ENCODE data around the gene THRB. TPM values are rescaled to one million over a fixed set of nuclear protein-coding genes. Genes with fewer than 3 reads are reported as not detected.
"Not testable (repeated sequence)": the region's sequence is repeated elsewhere in the genome, so short reads cannot be mapped to it uniquely, and the experiment has no call there.

THRB gene
- total and polyA plus RNA-seq, 11 donors = 4.8 to 28.5 (median 21.0) TPM

DNA sequence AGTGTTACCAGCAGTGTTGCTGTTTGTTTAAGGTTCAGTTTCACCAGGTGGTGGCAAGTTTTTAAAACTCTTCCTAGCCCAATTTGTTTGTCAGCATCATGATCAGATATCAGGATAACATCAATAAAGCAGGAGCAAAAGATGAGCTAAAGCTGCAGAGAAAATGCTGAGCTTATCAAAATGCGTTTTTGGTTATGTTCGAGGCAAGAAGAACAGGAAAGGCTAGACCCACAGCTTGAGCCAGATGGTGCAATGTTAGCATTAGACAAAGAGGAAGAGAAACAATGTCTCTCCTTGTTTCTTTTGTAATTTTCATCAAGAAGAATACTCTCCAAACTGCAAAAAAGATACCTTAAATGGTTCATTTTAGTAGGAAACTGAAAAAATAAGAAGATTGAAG, 66.2 kb downstream of the THRB start:
- intact Hi-C loops (cut with DNase I) = no loop called here
- DNase-seq = no peak
- no peak for TF ChIP-seq POLR2A (IDR thresholded peaks at IDR 0.05)
- TF ChIP-seq, protein P1, sequence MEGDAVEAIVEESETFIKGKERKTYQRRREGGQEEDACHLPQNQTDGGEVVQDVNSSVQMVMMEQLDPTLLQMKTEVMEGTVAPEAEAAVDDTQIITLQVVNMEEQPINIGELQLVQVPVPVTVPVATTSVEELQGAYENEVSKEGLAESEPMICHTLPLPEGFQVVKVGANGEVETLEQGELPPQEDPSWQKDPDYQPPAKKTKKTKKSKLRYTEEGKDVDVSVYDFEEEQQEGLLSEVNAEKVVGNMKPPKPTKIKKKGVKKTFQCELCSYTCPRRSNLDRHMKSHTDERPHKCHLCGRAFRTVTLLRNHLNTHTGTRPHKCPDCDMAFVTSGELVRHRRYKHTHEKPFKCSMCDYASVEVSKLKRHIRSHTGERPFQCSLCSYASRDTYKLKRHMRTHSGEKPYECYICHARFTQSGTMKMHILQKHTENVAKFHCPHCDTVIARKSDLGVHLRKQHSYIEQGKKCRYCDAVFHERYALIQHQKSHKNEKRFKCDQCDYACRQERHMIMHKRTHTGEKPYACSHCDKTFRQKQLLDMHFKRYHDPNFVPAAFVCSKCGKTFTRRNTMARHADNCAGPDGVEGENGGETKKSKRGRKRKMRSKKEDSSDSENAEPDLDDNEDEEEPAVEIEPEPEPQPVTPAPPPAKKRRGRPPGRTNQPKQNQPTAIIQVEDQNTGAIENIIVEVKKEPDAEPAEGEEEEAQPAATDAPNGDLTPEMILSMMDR (IDR thresholded peaks at IDR 0.05) = no peak
- H3K27me3 ChIP-seq = no peaks in the 10 kb centered on the region
- H3K4me3 ChIP-seq = no peak overlapping the region
- peaks cover 0 to 15% (median 0%) of the 10 kb centered on the region in 12 donors for H3K9me3 ChIP-seq
- 63 to 76% (median 74%) methylated on average over 2 of the region's 2 CpGs for WGBS, 4 donors
- no peak for ATAC-seq
- no peaks in the 10 kb centered on the region for H3K36me3 ChIP-seq
- H3K4me1 ChIP-seq = peaks cover 0 to 22% (median 8%) of the 10 kb centered on the region in 12 donors
- H3K27ac ChIP-seq = no peak overlapping the region

DNA sequence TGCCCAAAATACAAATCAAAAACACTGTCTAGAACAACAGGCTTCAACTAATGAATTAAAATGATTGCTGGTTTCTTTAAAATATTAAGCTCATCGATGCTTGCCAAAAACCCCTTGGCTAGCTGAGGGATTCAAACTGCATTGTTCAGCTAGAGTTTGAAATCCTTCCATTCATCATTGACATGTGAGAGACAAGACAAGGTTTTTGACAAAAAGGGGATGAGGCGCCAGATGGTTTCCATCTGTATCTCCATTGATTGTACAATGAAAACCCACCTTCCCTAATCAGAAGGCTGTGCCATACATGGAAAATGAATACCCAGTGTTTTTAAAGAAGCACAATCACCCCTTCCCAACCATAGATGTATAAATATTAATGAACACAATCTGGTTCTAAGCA, 67.8 kb downstream of the THRB start:
- intact Hi-C loops (cut with DNase I) = no loop called here
- no peak for ATAC-seq

DNA sequence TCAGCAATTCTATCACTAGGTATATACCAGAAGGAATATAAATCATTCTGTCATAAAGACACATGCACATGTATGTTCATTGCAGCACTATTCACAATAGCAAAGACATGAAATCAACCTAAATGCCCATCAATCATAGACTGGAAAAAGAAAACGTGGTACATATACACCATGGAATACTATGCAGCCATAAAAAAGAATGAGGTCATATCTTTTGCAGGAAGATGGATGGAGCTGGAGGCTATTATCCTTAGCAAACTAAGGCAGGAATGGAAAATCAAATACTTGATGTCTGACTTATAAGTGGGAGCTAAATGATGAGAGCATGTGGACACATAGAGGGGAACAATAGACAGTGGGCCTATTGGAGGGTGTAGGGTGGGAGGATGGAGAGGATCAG, 73.8 kb downstream of the THRB start:
- H3K36me3 ChIP-seq; H3K9me3 ChIP-seq; H3K4me3 ChIP-seq; ATAC-seq; DNase-seq; H3K27me3 ChIP-seq; intact Hi-C loops (cut with DNase I); H3K27ac ChIP-seq: not testable (repeated sequence)
- 85 to 98% (median 88%) methylated on average over 1 of the region's 1 CpG for WGBS, 4 donors
- H3K4me1 ChIP-seq = peaks cover 0 to 37% (median 16%) of the 10 kb centered on the region in 12 donors

More for the DNA sequence above, 67.8 kb downstream of the THRB start:
- peaks cover 0 to 17% (median 5%) of the 10 kb centered on the region in 12 donors for H3K4me1 ChIP-seq
- no peaks in the 10 kb centered on the region for H3K27me3 ChIP-seq
- H3K4me3 ChIP-seq = no peak overlapping the region
- DNase-seq = no peak
- no peak for TF ChIP-seq POLR2A (IDR thresholded peaks at IDR 0.05)
- TF ChIP-seq, protein P1 (IDR thresholded peaks at IDR 0.05) = no peak
- peaks cover 0 to 15% (median 0%) of the 10 kb centered on the region in 12 donors for H3K9me3 ChIP-seq
- H3K27ac ChIP-seq = no peak overlapping the region
- H3K36me3 ChIP-seq = no peaks in the 10 kb centered on the region
- WGBS, 4 donors = 82 to 86% (median 84%) methylated on average over 2 of the region's 2 CpGs

DNA sequence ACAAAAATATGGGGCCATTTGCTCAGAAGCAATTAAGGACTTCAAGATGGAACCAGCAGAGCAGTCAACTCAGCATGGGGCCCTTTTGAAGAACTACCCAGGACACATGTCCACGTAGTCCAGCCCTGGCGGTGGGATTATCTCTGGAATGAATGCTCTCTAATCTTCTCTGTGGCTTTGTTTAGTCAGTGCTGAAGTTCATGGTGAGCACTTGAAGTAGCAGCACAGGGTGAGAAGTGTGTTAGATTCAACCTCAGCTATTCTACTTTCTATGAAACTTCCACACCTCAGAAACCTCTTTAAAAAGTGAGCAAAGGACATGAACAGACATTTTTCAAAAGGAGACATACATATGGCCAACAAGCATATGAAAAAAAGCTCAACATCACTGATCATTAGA, 74.4 kb downstream of the THRB start:
- intact Hi-C loops (cut with DNase I) = no loop called here
- H3K27me3 ChIP-seq = no peaks in the 10 kb centered on the region
- ATAC-seq (peak; percentile 31 to 67 (median 38)), DNase-seq (no peak)
- no peak overlapping the region for H3K4me3 ChIP-seq
- H3K36me3 ChIP-seq = no peaks in the 10 kb centered on the region
- WGBS, 4 donors = 45 to 58% (median 50%) methylated on average over 2 of the region's 2 CpGs
- peaks cover 0 to 37% (median 16%) of the 10 kb centered on the region in 12 donors for H3K4me1 ChIP-seq
- peak overlapping the region in 3 of 12 donors; percentile 3 to 49 (median 40) for H3K27ac ChIP-seq
- TF ChIP-seq, protein P1 (IDR thresholded peaks at IDR 0.05) = no peak
- TF ChIP-seq POLR2A (IDR thresholded peaks at IDR 0.05) = no peak
- H3K9me3 ChIP-seq = no peaks in the 10 kb centered on the region

Data from heart left ventricle (tissue), 16 donors.